Body of pancreas (tissue), 4 donors: ENCODE data around the gene SPRY4.

Experiments used
- POLR2A ChIP-seq, 3 donors: fragments of 450-650 bp; IDR thresholded peaks; one replicate each; pipeline ENCODE4 v1.6.1; 2016; ENCODE audit warnings: antibody characterized with exemption in 3 of 3, mild to moderate bottlenecking in 2 of 3
- TF ChIP-seq, protein P1 (sequence below), 7 experiments: fragments of 450-650 bp in 4 of 7; fragments of 200-600 bp in 3 of 7; sonication (generic) in 3 of 7; IDR thresholded peaks; one replicate each; pipeline ENCODE4 v1.5.1; 2016 to 2019; ENCODE audit warnings: antibody characterized with exemption in 7 of 7

DNA sequence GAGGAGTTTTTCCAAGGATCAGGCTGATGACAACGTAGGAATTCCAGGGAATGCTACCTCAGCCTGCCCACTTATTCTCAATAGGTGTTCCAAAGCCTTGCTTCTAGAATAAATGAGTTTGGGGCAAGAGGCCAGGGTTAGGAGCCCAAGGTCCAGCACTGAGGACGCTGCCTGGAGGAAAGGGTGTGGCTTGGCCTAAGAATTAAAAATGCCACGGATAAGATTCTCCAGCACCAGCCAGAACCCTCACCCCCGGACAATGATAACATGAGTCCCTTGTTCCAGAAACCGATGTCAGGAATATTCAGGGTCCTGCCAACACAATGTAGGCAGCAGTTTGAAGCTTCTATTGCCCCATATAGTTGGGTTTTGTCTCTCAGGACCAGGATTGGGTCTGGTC is 7.6 kb downstream of the SPRY4 start:
- TF ChIP-seq, protein P1, sequence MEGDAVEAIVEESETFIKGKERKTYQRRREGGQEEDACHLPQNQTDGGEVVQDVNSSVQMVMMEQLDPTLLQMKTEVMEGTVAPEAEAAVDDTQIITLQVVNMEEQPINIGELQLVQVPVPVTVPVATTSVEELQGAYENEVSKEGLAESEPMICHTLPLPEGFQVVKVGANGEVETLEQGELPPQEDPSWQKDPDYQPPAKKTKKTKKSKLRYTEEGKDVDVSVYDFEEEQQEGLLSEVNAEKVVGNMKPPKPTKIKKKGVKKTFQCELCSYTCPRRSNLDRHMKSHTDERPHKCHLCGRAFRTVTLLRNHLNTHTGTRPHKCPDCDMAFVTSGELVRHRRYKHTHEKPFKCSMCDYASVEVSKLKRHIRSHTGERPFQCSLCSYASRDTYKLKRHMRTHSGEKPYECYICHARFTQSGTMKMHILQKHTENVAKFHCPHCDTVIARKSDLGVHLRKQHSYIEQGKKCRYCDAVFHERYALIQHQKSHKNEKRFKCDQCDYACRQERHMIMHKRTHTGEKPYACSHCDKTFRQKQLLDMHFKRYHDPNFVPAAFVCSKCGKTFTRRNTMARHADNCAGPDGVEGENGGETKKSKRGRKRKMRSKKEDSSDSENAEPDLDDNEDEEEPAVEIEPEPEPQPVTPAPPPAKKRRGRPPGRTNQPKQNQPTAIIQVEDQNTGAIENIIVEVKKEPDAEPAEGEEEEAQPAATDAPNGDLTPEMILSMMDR (IDR thresholded peaks at IDR 0.05): no peak
- no peak for TF ChIP-seq POLR2A (IDR thresholded peaks at IDR 0.05)
